ENCODE data around the gene TCF3.

Gene TCF3

GRCh38 chr19:1676351-1677266, 24.2 kb upstream of the TCF3 start:
- no peak overlapping the region for H3K27ac ChIP-seq
- TF ChIP-seq ZFX (IDR thresholded peaks at IDR 0.05; ENCODE audit: borderline replicate concordance): no peak
- TF ChIP-seq, protein P1, sequence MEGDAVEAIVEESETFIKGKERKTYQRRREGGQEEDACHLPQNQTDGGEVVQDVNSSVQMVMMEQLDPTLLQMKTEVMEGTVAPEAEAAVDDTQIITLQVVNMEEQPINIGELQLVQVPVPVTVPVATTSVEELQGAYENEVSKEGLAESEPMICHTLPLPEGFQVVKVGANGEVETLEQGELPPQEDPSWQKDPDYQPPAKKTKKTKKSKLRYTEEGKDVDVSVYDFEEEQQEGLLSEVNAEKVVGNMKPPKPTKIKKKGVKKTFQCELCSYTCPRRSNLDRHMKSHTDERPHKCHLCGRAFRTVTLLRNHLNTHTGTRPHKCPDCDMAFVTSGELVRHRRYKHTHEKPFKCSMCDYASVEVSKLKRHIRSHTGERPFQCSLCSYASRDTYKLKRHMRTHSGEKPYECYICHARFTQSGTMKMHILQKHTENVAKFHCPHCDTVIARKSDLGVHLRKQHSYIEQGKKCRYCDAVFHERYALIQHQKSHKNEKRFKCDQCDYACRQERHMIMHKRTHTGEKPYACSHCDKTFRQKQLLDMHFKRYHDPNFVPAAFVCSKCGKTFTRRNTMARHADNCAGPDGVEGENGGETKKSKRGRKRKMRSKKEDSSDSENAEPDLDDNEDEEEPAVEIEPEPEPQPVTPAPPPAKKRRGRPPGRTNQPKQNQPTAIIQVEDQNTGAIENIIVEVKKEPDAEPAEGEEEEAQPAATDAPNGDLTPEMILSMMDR (IDR thresholded peaks at IDR 0.05): no peak

GRCh38 chr19:1675633-1676350, 23.4 kb upstream of the TCF3 start:
- H3K27ac ChIP-seq: no peak overlapping the region

DNA sequence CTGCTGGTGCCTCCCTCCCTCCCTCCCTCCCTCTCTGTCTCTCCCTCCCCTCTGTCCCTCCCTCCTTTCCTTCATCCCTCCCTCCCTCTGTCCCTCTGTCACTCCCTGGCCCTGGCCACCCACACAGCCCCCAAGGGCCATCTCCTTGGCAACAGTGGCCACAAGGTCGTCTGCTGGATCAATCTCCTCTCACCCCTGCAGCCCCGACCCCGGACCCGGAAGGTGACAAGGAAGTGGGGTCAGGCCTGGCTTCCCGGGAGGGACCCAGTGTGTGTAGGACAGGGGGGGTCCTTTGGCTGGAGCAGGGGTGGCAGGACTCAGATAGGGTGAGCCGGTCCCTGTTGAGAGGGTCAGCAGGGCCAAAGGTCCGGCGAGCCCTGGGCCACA, 21.9 kb upstream of the TCF3 start:
- TF ChIP-seq ZFX (IDR thresholded peaks at IDR 0.05; ENCODE audit: borderline replicate concordance): no peak
- TF ChIP-seq, protein P1 (IDR thresholded peaks at IDR 0.05): no peak
- no peak overlapping the region for H3K27ac ChIP-seq

More at GRCh38 chr19:1675633-1676350, 23.4 kb upstream of the TCF3 start:
- TF ChIP-seq, protein P1 (IDR thresholded peaks at IDR 0.05): no peak
- TF ChIP-seq ZFX (IDR thresholded peaks at IDR 0.05; ENCODE audit: borderline replicate concordance): no peak

DNA sequence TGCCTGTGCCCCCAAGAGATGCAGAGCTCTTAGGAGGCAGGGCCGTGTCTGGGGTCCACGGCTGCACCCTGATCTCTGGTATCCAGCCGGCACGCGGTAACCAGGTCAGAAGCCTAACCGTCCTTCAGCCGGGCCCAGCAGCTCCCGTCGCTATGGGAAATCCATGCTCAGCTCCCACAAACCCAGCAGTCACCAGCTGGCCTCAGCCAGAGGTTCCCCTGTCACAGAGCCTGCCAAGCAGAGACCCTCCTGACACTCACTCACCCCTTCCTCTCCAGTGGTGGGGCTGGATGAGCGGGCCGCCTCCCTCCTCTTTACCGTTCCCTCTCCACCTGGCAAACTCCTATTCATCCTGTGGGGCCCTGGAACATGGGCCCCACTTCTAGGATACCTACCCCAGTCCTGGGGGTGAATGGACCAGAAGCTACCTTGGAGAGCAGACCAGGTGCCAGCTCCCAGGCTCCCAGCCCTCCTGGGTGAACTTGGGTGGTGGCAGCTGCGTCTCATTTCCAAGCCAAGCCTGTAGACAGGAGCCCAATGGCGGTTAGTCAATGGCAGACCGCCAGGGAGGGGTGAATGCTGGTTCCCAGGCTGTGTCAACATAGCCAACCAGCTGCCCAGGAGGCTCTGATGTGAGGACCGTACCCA, 21.4 kb upstream of the TCF3 start:
- TF ChIP-seq, protein P1 (IDR thresholded peaks at IDR 0.05): no peak
- H3K27ac ChIP-seq: no peak overlapping the region

- no peak overlapping the region for H3K27ac ChIP-seq
- TF ChIP-seq, protein P1 (IDR thresholded peaks at IDR 0.05): no peak
- TF ChIP-seq ZFX (IDR thresholded peaks at IDR 0.05; ENCODE audit: borderline replicate concordance): no peak
These were observed 20.6 kb upstream of the TCF3 start for GRCh38 chr19:1672769-1673644.

GRCh38 chr19:1672038-1672768, 19.8 kb upstream of the TCF3 start:
- no peak overlapping the region for H3K27ac ChIP-seq
- no peak for TF ChIP-seq ZFX (IDR thresholded peaks at IDR 0.05; ENCODE audit: borderline replicate concordance)
- TF ChIP-seq, protein P1 (IDR thresholded peaks at IDR 0.05): peak; percentile 94

Measured in 22Rv1 (cell line).